GM12873 (cell line): Measurements from ENCODE around the gene ETNK2.

ENCODE experiments used
- CTCF ChIP-seq: IDR thresholded peaks from 2 replicates; pipeline ENCODE4 v1.5.1; 2012; ENCODE audit warnings: low read depth, mild to moderate bottlenecking, moderate library complexity, low read length, control low read depth; ENCODE audit not compliant: insufficient read depth; ENCODE audit errors: missing control alignments

The ETNK2 gene

GRCh38 chr1:204092632-204093420 lies 59.0 kb downstream of the ETNK2 start:
- no peak for TF ChIP-seq CTCF

- TF ChIP-seq CTCF, result no peak
Observed at GRCh38 chr1:204091787-204092312, 60.0 kb downstream of the ETNK2 start.

GRCh38 chr1:204091066-204091465 lies 60.8 kb downstream of the ETNK2 start:
- no peak for TF ChIP-seq CTCF

GRCh38 chr1:204089044-204089751 lies 62.6 kb downstream of the ETNK2 start:
- TF ChIP-seq CTCF, result no peak

GRCh38 chr1:204088596-204088995 lies 63.2 kb downstream of the ETNK2 start:
- no peak for TF ChIP-seq CTCF

GRCh38 chr1:204087893-204088528 lies 63.8 kb downstream of the ETNK2 start:
- TF ChIP-seq CTCF, result no peak

- TF ChIP-seq CTCF, result no peak
Observed at GRCh38 chr1:204087181-204087892, 64.5 kb downstream of the ETNK2 start.
